IMR-90 (cell line): ENCODE data around the gene TIMM13. TPM values are rescaled to one million over a fixed set of nuclear protein-coding genes. Genes with fewer than 3 reads are reported as not detected.

Source experiments
- ATAC-seq: fragments of 200-7000 bp; cut with Tn5 transposase; 2 replicates; pipeline ENCODE4 v1.9.1; 2020; ENCODE audit warnings: low read depth, mild to moderate bottlenecking, moderate library complexity
- BruUV-seq: library from RNA; stranded (reverse); fragments of 400-500 nt; replicated peaks from 2 replicates; lab custom pipeline; 2021; lab: Mats Ljungman, UMichigan
- CTCF ChIA-PET: fragments of 300-600 bp; formaldehyde crosslinking; extraction: SDS; loops from one replicate; lab custom pipeline; 2021; ENCODE audit warnings: antibody characterized with exemption; lab: Yijun Ruan, JAX
- POLR2A ChIA-PET: fragments of 300-600 bp; sonication (Branson Sonifier 250); formaldehyde crosslinking; loops from one replicate; lab custom pipeline; 2022; ENCODE audit warnings: antibody characterized with exemption; ENCODE audit not compliant: unreplicated experiment; lab: Charles Lee
- DNase-seq: peaks from one replicate; pipeline ENCODE4 v3.0.0; 2013
- H2AFZ ChIP-seq: replicated peaks from 2 replicates; pipeline ENCODE3; 2013; ENCODE audit warnings: low read length, mild to moderate bottlenecking; ENCODE audit not compliant: poor library complexity
- H2AK5ac ChIP-seq: 2 replicates; pipeline ENCODE4 v1.6.1; 2013; ENCODE audit warnings: low read depth, low read length, inconsistent platforms
- H2AK9ac ChIP-seq: replicated peaks from 2 replicates; pipeline ENCODE3; 2013; ENCODE audit warnings: mild to moderate bottlenecking, low read depth, low read length, moderate library complexity; ENCODE audit not compliant: poor library complexity
- H2BK120ac ChIP-seq: 2 replicates; pipeline ENCODE4 v1.6.1; 2013; ENCODE audit warnings: low read depth, low read length, inconsistent platforms
- H2BK15ac ChIP-seq: 3 replicates; pipeline ENCODE4 v1.6.1; 2013; ENCODE audit warnings: low read depth, low read length, inconsistent platforms
- H2BK20ac ChIP-seq: 2 replicates; pipeline ENCODE4 v1.6.1; 2013; ENCODE audit warnings: low read depth, mild to moderate bottlenecking, inconsistent platforms, low read length, moderate library complexity
- H2BK5ac ChIP-seq: 2 replicates; pipeline ENCODE4 v1.6.1; 2013; ENCODE audit warnings: mild to moderate bottlenecking, low read depth, low read length, inconsistent platforms; ENCODE audit not compliant: poor library complexity, severe bottlenecking
- H3K14ac ChIP-seq: replicated peaks from 2 replicates; pipeline ENCODE4 v1.6.1; 2013; ENCODE audit warnings: low read depth, low read length, inconsistent platforms
- H3K18ac ChIP-seq: 2 replicates; pipeline ENCODE4 v1.6.1; 2013; ENCODE audit warnings: low read depth, low read length, control low read depth
- H3K23ac ChIP-seq: 2 replicates; pipeline ENCODE4 v1.6.1; 2013; ENCODE audit warnings: low read depth, low read length, inconsistent platforms
- H3K27ac ChIP-seq: 2 replicates; pipeline ENCODE4 v1.5.1; 2013; ENCODE audit warnings: mild to moderate bottlenecking, control low read depth, low read length; ENCODE audit not compliant: insufficient read depth
- H3K27me3 ChIP-seq: 2 replicates; pipeline ENCODE4 v1.6.1; 2013; ENCODE audit warnings: low read length; ENCODE audit not compliant: control insufficient read depth, insufficient read depth
- H3K36me3 ChIP-seq: 2 replicates; pipeline ENCODE4 v1.6.1; 2013; ENCODE audit warnings: low read length, mixed read lengths; ENCODE audit not compliant: control insufficient read depth, insufficient read depth
- H3K4ac ChIP-seq: 2 replicates; pipeline ENCODE4 v1.6.1; 2013; ENCODE audit warnings: low read depth, low read length, inconsistent platforms
- H3K4me1 ChIP-seq: 2 replicates; pipeline ENCODE4 v1.6.1; 2013; ENCODE audit warnings: low read length, mixed read lengths; ENCODE audit not compliant: control insufficient read depth, insufficient read depth
- H3K4me2 ChIP-seq: 2 replicates; pipeline ENCODE4 v1.6.1; 2013; ENCODE audit warnings: low read depth, mild to moderate bottlenecking, control low read depth, low read length, moderate library complexity
- H3K4me3 ChIP-seq: 2 replicates; pipeline ENCODE4 v1.5.1; 2013; ENCODE audit warnings: low read depth, mild to moderate bottlenecking, control low read depth, low read length, moderate library complexity; ENCODE audit not compliant: insufficient read depth
- H3K56ac ChIP-seq: 2 replicates; pipeline ENCODE4 v1.6.1; 2013; ENCODE audit warnings: low read length, inconsistent platforms; ENCODE audit not compliant: insufficient read depth; ENCODE audit errors: extremely low read depth
- H3K79me1 ChIP-seq, 2 experiments: 2 replicates each; pipeline ENCODE4 v1.6.1; 2013; ENCODE audit warnings: low read length in 2 of 2, inconsistent platforms in 1 of 2, low read depth in 1 of 2
- H3K9ac ChIP-seq: 2 replicates; pipeline ENCODE4 v1.6.1; 2013; ENCODE audit warnings: low read depth, low read length, control low read depth
- H3K9me1 ChIP-seq: 2 replicates; pipeline ENCODE4 v1.6.1; 2013; ENCODE audit warnings: low read length, inconsistent platforms; ENCODE audit not compliant: insufficient read depth
- H3K9me3 ChIP-seq: 2 replicates; pipeline ENCODE4 v1.6.1; 2013; ENCODE audit warnings: low read length; ENCODE audit not compliant: control insufficient read depth, insufficient read depth
- H4K20me1 ChIP-seq: 2 replicates; pipeline ENCODE4 v1.6.1; 2013; ENCODE audit warnings: low read length, inconsistent platforms; ENCODE audit not compliant: insufficient read depth
- H4K5ac ChIP-seq: 2 replicates; pipeline ENCODE4 v1.6.1; 2013; ENCODE audit warnings: mild to moderate bottlenecking, low read depth, low read length, control low read depth
- H4K8ac ChIP-seq, 2 experiments: 2 replicates each; pipeline ENCODE4 v1.6.1; 2013; ENCODE audit warnings: low read depth in 2 of 2, low read length in 2 of 2, control low read depth in 1 of 2, inconsistent platforms in 1 of 2
- H4K91ac ChIP-seq: 2 replicates; pipeline ENCODE4 v1.6.1; 2013; ENCODE audit warnings: low read depth, low read length, inconsistent platforms; ENCODE audit not compliant: insufficient read depth
- CHD1 ChIP-seq: IDR thresholded peaks from 2 replicates; pipeline ENCODE4 v1.6.1; 2012; ENCODE audit warnings: low read depth, low read length, improper control_type of control experiment
- CTCF ChIP-seq: conservative IDR thresholded peaks from 2 replicates; pipeline ENCODE4 v1.5.1; 2012; ENCODE audit warnings: mild to moderate bottlenecking, low read depth, low read length, improper control_type of control experiment
- MAZ ChIP-seq: IDR thresholded peaks from 2 replicates; pipeline ENCODE4 v1.6.1; 2012; ENCODE audit warnings: low read depth, mild to moderate bottlenecking, low read length, improper control_type of control experiment, moderate library complexity, borderline replicate concordance
- MXI1 ChIP-seq: IDR thresholded peaks from 2 replicates; pipeline ENCODE4 v1.6.1; 2012; ENCODE audit warnings: low read depth, mild to moderate bottlenecking, low read length, moderate library complexity, borderline replicate concordance
- NFE2L2 ChIP-seq: fragments of 150-350 bp; IDR thresholded peaks from 2 replicates; pipeline ENCODE4 v1.6.1; 2016; ENCODE audit warnings: low read depth, mild to moderate bottlenecking, low read length
- RFX5 ChIP-seq: IDR thresholded peaks from 2 replicates; pipeline ENCODE4 v1.8.0; 2012; ENCODE audit warnings: low read depth, mild to moderate bottlenecking, low read length, moderate library complexity
- SMC3 ChIP-seq: fragments of 150-350 bp; IDR thresholded peaks from 2 replicates; pipeline ENCODE4 v1.6.1; 2016; ENCODE audit warnings: low read depth, mild to moderate bottlenecking, antibody characterized with exemption, low read length, moderate library complexity
- WGBS, 2 experiments: methylation state at CpG; one replicate each; pipeline versions ENCODE4 v1.1.5 to v1.1.7; 2013; ENCODE audit warnings: missing lambda C conversion rate in 2 of 2; ENCODE audit not compliant: insufficient read length in 1 of 2; ENCODE audit errors: extremely low coverage in 2 of 2; 5-methylcytosine and 5-hydroxymethylcytosine counted together
- dilution Hi-C: fragments of 300-500 bp; cut with HindIII; formaldehyde crosslinking; loops from one replicate; pipeline ENCODE4 v1.14.3; 2018; ENCODE audit warnings: low sequenced_read_pairs; ENCODE audit not compliant: unreplicated experiment
- in situ Hi-C: fragments of 300-500 bp; cut with MboI; formaldehyde crosslinking; loops from 3 replicates; pipeline ENCODE4 v1.14.3; 2019; ENCODE audit warnings: low sequenced_read_pairs, inconsistent platforms, mixed read lengths
- intact Hi-C: fragments of 100-400 bp; cut with micrococcal nuclease; formaldehyde crosslinking; loops from 2 replicates; pipeline ENCODE4 v1.10.0; 2022
- polyA plus RNA-seq, 3 experiments: library from polyadenylated mRNA; depleted of rRNA; stranded (reverse); fragments of >200 nt; gene quantifications; 2 replicates each; pipeline ENCODE4 v1.2.3, GENCODE V29; 2012; ENCODE audit warnings: low replicate concordance in 1 of 3
- total RNA-seq: library from RNA; depleted of rRNA; stranded (reverse); fragments of >200 nt; gene quantifications from 2 replicates; pipeline ENCODE4 v1.2.3, GENCODE V29; 2012

The TIMM13 gene
- total and polyA plus RNA-seq, 2 of the 4 experiments (the other 2 are of a cell fraction): 21.0 to 62.3 TPM

GRCh38 chr19:2451138-2451537 is 23.8 kb upstream of the TIMM13 start:
- Histone ChIP-seq H2AK9ac (no peak overlapping the region), H3K4ac (no peak overlapping the region), H3K27ac (no peak overlapping the region), H2BK20ac (no peak overlapping the region), H3K4me2 (no peak overlapping the region), H3K9ac (no peak overlapping the region), H3K79me1 (peaks cover 5 to 71% of the 10 kb centered on the region in 2 experiments; a peak in 2 of 4 replicates), H4K5ac (no peak overlapping the region), H2BK15ac (no peak overlapping the region), H2BK5ac (no peak overlapping the region), H3K9me1 (0 out of 2 replicates have a peak, but pooled peaks cover 14% of the 10 kb centered on the region), H3K36me3 (peaks cover 4% of the 10 kb centered on the region), H3K18ac (no peak overlapping the region), H3K4me1 (no peaks in the 10 kb centered on the region), H3K14ac (no peak overlapping the region), H2AK5ac (no peak overlapping the region), H2AFZ (no peak overlapping the region), H4K91ac (no peak overlapping the region), H3K4me3 (no peak overlapping the region), H3K27me3 (no peaks in the 10 kb centered on the region), H4K20me1 (peaks cover 85% of the 10 kb centered on the region), H3K56ac (no peak overlapping the region), H4K8ac (no peak overlapping the region), H3K23ac (no peak overlapping the region), H3K9me3 (no peaks in the 10 kb centered on the region), H2BK120ac (no peak overlapping the region)
- dilution Hi-C loops: no loop called here
- ChIA-PET POLR2A (no interaction called here), CTCF (no interaction called here)
- TF ChIP-seq CHD1 (no peak), NFE2L2 (no peak), MXI1 (no peak), MAZ (no peak), CTCF (no peak), SMC3 (no peak), RFX5 (no peak)
- DNase-seq (no peak), ATAC-seq (no peak)
- BruUV-seq: no TSS peak
- 96% methylated on average over 6 of the region's 7 CpGs; no CpG with 5 or more reads in 1 of the 2 experiments for WGBS, 2 experiments
- in situ Hi-C loops: no loop called here
- intact Hi-C loops: no loop called here
